ENCODE measurements around the gene DNAJC4. TPM values are rescaled to one million over a fixed set of nuclear protein-coding genes. Genes with fewer than 3 reads are reported as not detected.

DNAJC4 gene
- total and polyA plus RNA-seq, 2 experiments from 2014 or later, result 79.9 to 132 TPM

DNA sequence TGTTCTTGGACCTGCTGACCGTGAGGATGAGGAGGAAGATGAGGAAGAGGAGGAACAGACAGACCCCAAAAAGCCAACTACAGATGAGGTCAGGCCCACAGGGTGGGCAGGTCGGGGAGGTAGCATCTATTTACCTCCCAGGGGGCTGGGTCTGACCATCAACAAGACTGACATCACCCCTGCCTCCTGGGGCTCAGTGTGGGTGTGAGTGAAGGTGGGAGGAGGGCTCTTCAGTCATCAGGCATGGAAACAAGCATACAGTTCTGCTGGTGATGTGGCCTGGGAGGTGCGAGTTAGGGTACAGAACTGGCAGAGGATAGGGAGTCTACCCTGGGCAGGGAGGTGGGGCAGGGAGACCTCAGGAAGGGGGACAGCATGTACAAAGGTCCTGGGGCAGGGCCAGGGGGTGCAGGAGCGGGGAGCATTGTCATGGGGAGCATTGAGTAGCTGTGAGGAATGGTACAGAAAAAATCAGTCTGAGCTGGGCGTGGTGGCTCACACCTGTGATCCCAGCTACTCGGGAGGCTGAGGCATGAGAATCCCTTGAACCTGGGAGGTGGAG, 29.9 kb downstream of the DNAJC4 start:
- Histone ChIP-seq H3K4me1 (ENCODE audit: low read depth) (no peaks in the 10 kb centered on the region), H3K36me3 (no peaks in the 10 kb centered on the region)

DNA sequence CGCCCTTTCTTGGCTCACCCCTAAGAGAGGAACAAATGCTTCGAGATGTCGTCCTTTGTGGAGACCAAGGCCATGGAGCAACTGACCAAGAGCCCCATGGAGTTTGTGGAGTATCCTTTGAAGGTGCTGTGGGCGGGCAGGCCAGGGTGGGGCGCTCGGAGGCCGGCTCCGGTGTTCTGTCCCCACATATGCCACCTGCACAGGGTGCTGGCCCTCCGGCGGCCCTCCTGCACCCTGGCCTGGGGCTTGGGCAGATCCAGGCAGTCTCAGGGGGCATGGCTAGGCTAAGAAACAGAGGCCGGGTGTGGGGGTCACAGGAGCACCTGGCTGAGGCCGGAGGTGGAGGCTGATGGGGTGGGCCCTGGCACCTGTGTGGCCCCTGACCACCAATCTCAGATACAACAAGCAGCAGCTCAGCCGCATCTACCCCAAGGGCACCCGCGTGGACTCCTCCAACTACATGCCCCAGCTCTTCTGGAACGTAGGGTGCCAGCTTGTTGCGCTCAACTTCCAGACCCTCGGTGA, 31.3 kb downstream of the DNAJC4 start:
- H3K27ac ChIP-seq, result no peak overlapping the region
- TF ChIP-seq CTCF (IDR thresholded peaks at IDR 0.05; ENCODE audit: low read depth, low read length), result no peak
- no peaks in the 10 kb centered on the region for H3K9me3 ChIP-seq (ENCODE audit: low read depth)
- H3K4me1 ChIP-seq (ENCODE audit: low read depth), result no peaks in the 10 kb centered on the region
- H3K36me3 ChIP-seq, result no peaks in the 10 kb centered on the region
- H3K4me3 ChIP-seq, result no peak overlapping the region
- H3K27me3 ChIP-seq, result no peaks in the 10 kb centered on the region
- no peak for DNase-seq (ENCODE audit: low read depth in 1 of 2, low spot score in 1 of 2)

More for the DNA sequence above, 29.9 kb downstream of the DNAJC4 start:
- no peak for DNase-seq (ENCODE audit: low read depth in 1 of 2, low spot score in 1 of 2)
- no peak for TF ChIP-seq CTCF (IDR thresholded peaks at IDR 0.05; ENCODE audit: low read depth, low read length)
- no peaks in the 10 kb centered on the region for H3K9me3 ChIP-seq (ENCODE audit: low read depth)
- no peak overlapping the region for H3K4me3 ChIP-seq
- H3K27ac ChIP-seq, result no peak overlapping the region
- H3K27me3 ChIP-seq, result no peaks in the 10 kb centered on the region

GRCh38 chr11:64262271-64263002, 32.1 kb downstream of the DNAJC4 start:
- DNase-seq (ENCODE audit: low read depth in 1 of 2, low spot score in 1 of 2), result no peak
- Histone ChIP-seq H3K27me3 (no peaks in the 10 kb centered on the region), H3K4me3 (no peak overlapping the region), H3K4me1 (ENCODE audit: low read depth) (no peaks in the 10 kb centered on the region), H3K9me3 (ENCODE audit: low read depth) (no peaks in the 10 kb centered on the region), H3K36me3 (no peaks in the 10 kb centered on the region), H3K27ac (no peak overlapping the region)
- TF ChIP-seq CTCF (IDR thresholded peaks at IDR 0.05; ENCODE audit: low read depth, low read length), result no peak

DNA sequence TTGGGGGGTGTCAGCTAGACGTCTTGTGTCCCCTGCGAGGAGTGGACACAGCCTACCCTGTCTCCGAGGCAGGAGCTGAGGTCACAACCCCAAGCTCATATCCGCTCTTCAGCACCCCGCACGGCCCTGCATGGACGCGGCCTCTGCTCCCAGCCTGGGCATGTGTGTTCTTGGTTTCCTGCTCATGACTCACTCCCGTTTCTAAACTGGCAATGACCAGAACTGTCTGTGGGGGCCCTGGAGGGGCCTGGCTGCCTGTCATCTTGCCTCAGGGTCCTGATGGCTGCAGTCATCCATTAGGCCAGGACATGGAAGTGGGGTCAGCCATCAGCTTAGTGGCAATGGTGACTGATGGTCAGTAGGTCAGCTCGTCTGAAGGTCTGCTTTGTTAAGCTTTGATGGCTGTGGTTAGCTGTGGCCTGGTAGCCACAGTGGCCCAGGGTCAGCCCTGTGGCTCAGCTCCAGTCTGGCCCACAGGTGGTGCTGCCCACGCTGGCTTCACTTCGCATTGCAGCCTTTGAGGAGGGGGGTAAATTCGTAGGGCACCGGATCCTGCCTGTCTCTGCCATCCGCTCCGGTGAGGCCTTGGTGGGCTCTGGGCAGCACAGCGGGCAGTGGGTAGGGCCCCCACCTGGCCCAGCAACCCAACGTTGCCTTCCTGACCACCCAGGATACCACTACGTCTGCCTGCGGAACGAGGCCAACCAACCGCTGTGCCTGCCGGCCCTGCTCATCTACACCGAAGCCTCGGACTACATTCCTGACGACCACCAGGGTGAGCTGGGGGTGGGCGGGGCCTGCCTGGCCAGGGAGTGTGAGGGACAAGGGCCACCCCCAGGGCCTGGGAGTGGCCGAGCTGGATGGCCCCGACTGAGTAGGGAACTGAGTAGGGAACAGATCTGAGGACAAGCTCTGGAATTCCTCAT, 32.9 kb downstream of the DNAJC4 start:
- TF ChIP-seq CTCF (IDR thresholded peaks at IDR 0.05; ENCODE audit: low read depth, low read length), result no peak
- no peak overlapping the region for H3K27ac ChIP-seq

DNA sequence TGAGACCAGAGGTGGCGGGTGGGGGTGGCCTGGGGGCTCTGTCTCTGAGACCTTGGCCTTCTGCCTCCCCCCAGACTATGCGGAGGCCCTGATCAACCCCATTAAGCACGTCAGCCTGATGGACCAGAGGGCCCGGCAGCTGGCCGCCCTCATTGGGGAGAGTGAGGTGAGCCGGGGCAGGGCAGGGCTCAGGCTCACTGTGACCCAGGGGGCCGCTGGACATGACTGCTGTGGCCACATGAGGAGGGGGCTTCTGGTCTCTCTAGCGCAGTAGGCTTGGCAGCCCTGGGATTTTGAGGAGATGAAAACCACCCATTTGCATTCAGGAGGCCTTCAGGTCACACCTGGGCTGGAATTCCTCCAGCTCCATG, 33.6 kb downstream of the DNAJC4 start:
- H3K27ac ChIP-seq, result no peak overlapping the region
- no peaks in the 10 kb centered on the region for H3K36me3 ChIP-seq
- TF ChIP-seq CTCF (IDR thresholded peaks at IDR 0.05; ENCODE audit: low read depth, low read length), result no peak
- peaks cover 6% of the 10 kb centered on the region for H3K4me1 ChIP-seq (ENCODE audit: low read depth)
- DNase-seq (ENCODE audit: low read depth in 1 of 2, low spot score in 1 of 2), result no peak
- H3K9me3 ChIP-seq (ENCODE audit: low read depth), result no peaks in the 10 kb centered on the region
- H3K27me3 ChIP-seq, result no peaks in the 10 kb centered on the region
- H3K4me3 ChIP-seq, result no peak overlapping the region

More for the DNA sequence above, 32.9 kb downstream of the DNAJC4 start:
- DNase-seq (ENCODE audit: low read depth in 1 of 2, low spot score in 1 of 2), result peak in 1 of 2 donors; percentile 62
- no peak overlapping the region for H3K4me3 ChIP-seq
- no peaks in the 10 kb centered on the region for H3K27me3 ChIP-seq
- no peaks in the 10 kb centered on the region for H3K36me3 ChIP-seq
- no peaks in the 10 kb centered on the region for H3K4me1 ChIP-seq (ENCODE audit: low read depth)
- no peaks in the 10 kb centered on the region for H3K9me3 ChIP-seq (ENCODE audit: low read depth)
